Endothelial cell of umbilical vein (primary cell): ENCODE data around the gene PRPF18. TPM values are rescaled to one million over a fixed set of nuclear protein-coding genes. Genes with fewer than 3 reads are reported as not detected.

Experiments
- BruUV-seq: library from RNA; stranded (reverse); fragments of 400-500 nt; replicated peaks from 2 replicates; lab custom pipeline; 2021; lab: Mats Ljungman, UMichigan
- CTCF ChIA-PET: fragments of 300-600, 350-600 bp; sonication (Branson Sonifier 250); formaldehyde crosslinking; loops from one replicate; lab custom pipeline; 2021; ENCODE audit warnings: antibody characterized with exemption, inconsistent platforms; lab: Charles Lee
- POLR2A ChIA-PET: fragments of 300-600, 350-600 bp; sonication (Branson Sonifier 250); formaldehyde crosslinking; loops from one replicate; lab custom pipeline; 2021; ENCODE audit warnings: antibody characterized with exemption, inconsistent platforms; lab: Charles Lee
- DNase-seq: peaks from one replicate; pipeline ENCODE4 v3.0.0-alpha.2; 2011; ENCODE audit warnings: low read depth, low spot score
- FAIRE-seq: peaks from 2 replicates; lab custom pipeline; 2011; peaks lifted over from hg19 to GRCh38; lab: Jason Lieb, UNC
- H2AFZ ChIP-seq: 2 replicates; pipeline ENCODE4 v1.6.0; 2012; ENCODE audit warnings: low read depth, low read length, control low read depth, inconsistent platforms
- H3K27ac ChIP-seq: 2 replicates; pipeline ENCODE4 v1.5.1; 2011; ENCODE audit warnings: low read depth, mild to moderate bottlenecking, control low read depth, low read length, moderate library complexity; ENCODE audit not compliant: insufficient read depth
- H3K27me3 ChIP-seq, 2 experiments: 2 replicates each; pipeline versions ENCODE4 v1.6.0 to v1.6.1; 2011; ENCODE audit warnings: low read length in 2 of 2, mixed read lengths in 1 of 2; ENCODE audit not compliant: control insufficient read depth in 2 of 2, insufficient read depth in 2 of 2
- H3K36me3 ChIP-seq, 2 experiments: 2 replicates in 1 of 2; 3 replicates in 1 of 2; pipeline ENCODE4 v1.5.1; 2011; ENCODE audit warnings: low read length in 2 of 2, mild to moderate bottlenecking in 1 of 2, moderate library complexity in 1 of 2; ENCODE audit not compliant: control insufficient read depth in 2 of 2, insufficient read depth in 2 of 2; ENCODE audit errors: extremely low read depth in 1 of 2
- H3K4me1 ChIP-seq: 3 replicates; pipeline ENCODE4 v1.5.1; 2011; ENCODE audit warnings: mild to moderate bottlenecking, low read length; ENCODE audit not compliant: control insufficient read depth, insufficient read depth; ENCODE audit errors: extremely low read depth
- H3K4me2 ChIP-seq: 2 replicates; pipeline ENCODE4 v1.6.1; 2011; ENCODE audit warnings: low read length, control low read depth, mixed read lengths; ENCODE audit not compliant: insufficient read depth
- H3K4me3 ChIP-seq, 3 experiments: fragments of 200-600 bp in 1 of 3; sonication (generic), shearing (Covaris generic) in 1 of 3; replicated peaks in 1 of 3; 2 replicates each; pipeline ENCODE4 v1.5.1; 2011 to 2016; ENCODE audit warnings: control low read depth in 3 of 3, low read length in 3 of 3, mild to moderate bottlenecking in 2 of 3, inconsistent platforms in 1 of 3, low read depth in 1 of 3, moderate library complexity in 1 of 3; ENCODE audit not compliant: insufficient read depth in 1 of 3
- H3K79me2 ChIP-seq: 2 replicates; pipeline ENCODE4 v1.6.0; 2012; ENCODE audit warnings: low read length, inconsistent platforms; ENCODE audit not compliant: control insufficient read depth, insufficient read depth
- H3K9ac ChIP-seq: replicated peaks from 2 replicates; pipeline ENCODE3; 2011; ENCODE audit warnings: low read length, control low read depth; ENCODE audit not compliant: insufficient read depth; ENCODE audit errors: extremely low read depth
- H3K9me1 ChIP-seq: replicated peaks from 3 replicates; pipeline ENCODE4 v1.6.0; 2011; ENCODE audit warnings: mild to moderate bottlenecking, low read length; ENCODE audit not compliant: control insufficient read depth, insufficient read depth; ENCODE audit errors: extremely low read depth
- H3K9me3 ChIP-seq: replicated peaks from 2 replicates; pipeline ENCODE4 v1.5.1; 2012; ENCODE audit warnings: low read length, inconsistent platforms; ENCODE audit not compliant: control insufficient read depth, insufficient read depth
- H4K20me1 ChIP-seq: replicated peaks from 2 replicates; pipeline ENCODE3; 2011; ENCODE audit warnings: mild to moderate bottlenecking, low read length; ENCODE audit not compliant: control insufficient read depth, insufficient read depth; ENCODE audit errors: extremely low read depth
- CTCF ChIP-seq, 2 donors: IDR thresholded peaks; 1 replicate in 1 of 2; 2 replicates in 1 of 2; pipeline ENCODE4 v1.5.1; 2011; ENCODE audit warnings: low read length in 2 of 2, mild to moderate bottlenecking in 2 of 2, moderate library complexity in 2 of 2, control low read depth in 1 of 2, inconsistent platforms in 1 of 2, low read depth in 1 of 2; ENCODE audit not compliant: insufficient read depth in 1 of 2; ENCODE audit errors: extremely low read depth in 1 of 2
- EZH2 ChIP-seq: IDR thresholded peaks from 2 replicates; pipeline ENCODE4 v1.6.1; 2012; ENCODE audit warnings: borderline replicate concordance, low read depth, mild to moderate bottlenecking, moderate library complexity, low read length, inconsistent platforms; ENCODE audit not compliant: severe bottlenecking
- FOS ChIP-seq: IDR thresholded peaks from 2 replicates; pipeline ENCODE4 v1.6.1; 2011; ENCODE audit warnings: mild to moderate bottlenecking, low read length, moderate library complexity, borderline replicate concordance; ENCODE audit not compliant: insufficient read depth
- GATA2 ChIP-seq: IDR thresholded peaks from 2 replicates; pipeline ENCODE4 v1.7.0; 2011; ENCODE audit warnings: low read depth, mild to moderate bottlenecking, moderate library complexity, mixed read lengths, low read length; ENCODE audit not compliant: insufficient read length, insufficient read depth
- JUN ChIP-seq: IDR thresholded peaks from 2 replicates; pipeline ENCODE4 v1.6.1; 2011; ENCODE audit warnings: borderline replicate concordance, low read depth; ENCODE audit not compliant: insufficient read length, insufficient read depth
- MAX ChIP-seq: IDR thresholded peaks from 2 replicates; pipeline ENCODE4 v1.6.1; 2011; ENCODE audit not compliant: insufficient read depth, insufficient read length
- MYC ChIP-seq: IDR thresholded peaks from one replicate; pipeline ENCODE4 v1.6.1; 2011; ENCODE audit warnings: mild to moderate bottlenecking, low read depth, low read length
- POLR2A ChIP-seq: IDR thresholded peaks from 2 replicates; pipeline ENCODE4 v1.6.1; 2012; ENCODE audit warnings: low read depth, mild to moderate bottlenecking, control low read depth, low read length
- dilution Hi-C: fragments of 300-500 bp; cut with MboI; formaldehyde crosslinking; loops from one replicate; pipeline ENCODE4 v1.15.0; 2019; ENCODE audit warnings: low sequenced_read_pairs; ENCODE audit not compliant: extremely low pct_ligation_motif_present
- intact Hi-C: fragments of 100-400 bp; cut with micrococcal nuclease; formaldehyde crosslinking; loops from one replicate; pipeline ENCODE4 v1.10.0; 2022
- polyA plus RNA-seq, 4 experiments: library from polyadenylated mRNA; depleted of rRNA in 3 of 4; stranded (reverse) in 3 of 4; unstranded in 1 of 4; fragments of >200 nt; gene quantifications; 2 replicates each; pipeline versions ENCODE4 v1.2.1 to v1.2.3, GENCODE V29; 2011 to 2012; ENCODE audit warnings: missing spikeins in 1 of 4
- total RNA-seq: library from RNA; stranded (reverse); gene quantifications from 2 replicates; pipeline ENCODE4 v1.2.3, GENCODE V29; 2021

PRPF18 gene
- total and polyA plus RNA-seq, 2 donors (not counting 3 experiments of a cell fraction or from before 2014, with no cell fraction given): 7.3 to 21.0 TPM

GRCh38 chr10:13604357-13605040, 17.7 kb downstream of the PRPF18 start:
- FAIRE-seq: no peak
- Histone ChIP-seq H2AFZ (no peak overlapping the region), H3K4me3 (no peak overlapping the region), H4K20me1 (no peaks in the 10 kb centered on the region), H3K27me3 (no peaks in the 10 kb centered on the region), H3K4me2 (no peak overlapping the region), H3K27ac (no peak overlapping the region), H3K79me2 (no peaks in the 10 kb centered on the region), H3K36me3 (peaks cover 0 to 6% of the 10 kb centered on the region in 2 experiments), H3K4me1 (peaks cover 8% of the 10 kb centered on the region), H3K9me1 (no peaks in the 10 kb centered on the region), H3K9me3 (no peaks in the 10 kb centered on the region), H3K9ac (no peak overlapping the region)
- POLR2A ChIA-PET: interaction anchor here (0.6 kb wide), 1 partner anchor 12 kb away, joined by 5 read pairs; no protein-coding TSS in a partner anchor
- no peak for DNase-seq
- intact Hi-C loops (no loop called here), dilution Hi-C loops (no loop called here)
- BruUV-seq: no TSS peak
- CTCF ChIA-PET: interaction anchor here (1.2 to 1.6 kb wide), 4 partner anchors 8 to 172 kb away, joined by 3 to 8 read pairs (median 4); partner anchors contain the start of gene PRPF18
- TF ChIP-seq EZH2 (no peak), POLR2A (no peak), JUN (no peak), GATA2 (no peak), MAX (no peak), FOS (no peak)

GRCh38 chr10:13608246-13608853, 21.6 kb downstream of the PRPF18 start:
- Histone ChIP-seq H3K4me1 (peaks cover 8% of the 10 kb centered on the region), H3K27me3 (no peaks in the 10 kb centered on the region), H3K4me2 (no peak overlapping the region), H3K4me3 (no peak overlapping the region), H3K9me3 (no peaks in the 10 kb centered on the region), H4K20me1 (no peaks in the 10 kb centered on the region), H3K36me3 (peaks cover 6 to 15% of the 10 kb centered on the region in 2 experiments), H3K79me2 (no peaks in the 10 kb centered on the region), H3K9ac (peak overlapping the region; percentile 16), H3K27ac (peak overlapping the region; percentile 40), H2AFZ (no peak overlapping the region), H3K9me1 (no peaks in the 10 kb centered on the region)
- ChIA-PET CTCF (interaction anchor here (1.0 kb wide), 1 partner anchor 51 kb away, joined by 3 read pairs; no protein-coding TSS in a partner anchor), POLR2A (no interaction called here)
- dilution Hi-C loops (no loop called here), intact Hi-C loops (no loop called here)
- FAIRE-seq (peak; percentile 42), DNase-seq (peak; percentile 80)
- no TSS peak for BruUV-seq
- TF ChIP-seq POLR2A (no peak), JUN (no peak), CTCF (IDR thresholded peaks at IDR 0.05; ENCODE audit: extremely low read depth in 1 of 2, insufficient read depth in 1 of 2, low read depth in 1 of 2, low read length in 2 of 2) (no peak), GATA2 (no peak), MAX (no peak), MYC (no peak), EZH2 (no peak), FOS (no peak)
